Measurements from ENCODE around the gene FAM9C. TPM values are rescaled to one million over a fixed set of nuclear protein-coding genes. Genes with fewer than 3 reads are reported as not detected.
A peak's percentile ranks its signal among the peaks of the same experiment; 100 is the strongest.

The FAM9C gene
- total and polyA plus RNA-seq, 9 of the 15 experiments (the other 6 are each of a cell fraction or from before 2014, with no cell fraction given) = not detected

DNA sequence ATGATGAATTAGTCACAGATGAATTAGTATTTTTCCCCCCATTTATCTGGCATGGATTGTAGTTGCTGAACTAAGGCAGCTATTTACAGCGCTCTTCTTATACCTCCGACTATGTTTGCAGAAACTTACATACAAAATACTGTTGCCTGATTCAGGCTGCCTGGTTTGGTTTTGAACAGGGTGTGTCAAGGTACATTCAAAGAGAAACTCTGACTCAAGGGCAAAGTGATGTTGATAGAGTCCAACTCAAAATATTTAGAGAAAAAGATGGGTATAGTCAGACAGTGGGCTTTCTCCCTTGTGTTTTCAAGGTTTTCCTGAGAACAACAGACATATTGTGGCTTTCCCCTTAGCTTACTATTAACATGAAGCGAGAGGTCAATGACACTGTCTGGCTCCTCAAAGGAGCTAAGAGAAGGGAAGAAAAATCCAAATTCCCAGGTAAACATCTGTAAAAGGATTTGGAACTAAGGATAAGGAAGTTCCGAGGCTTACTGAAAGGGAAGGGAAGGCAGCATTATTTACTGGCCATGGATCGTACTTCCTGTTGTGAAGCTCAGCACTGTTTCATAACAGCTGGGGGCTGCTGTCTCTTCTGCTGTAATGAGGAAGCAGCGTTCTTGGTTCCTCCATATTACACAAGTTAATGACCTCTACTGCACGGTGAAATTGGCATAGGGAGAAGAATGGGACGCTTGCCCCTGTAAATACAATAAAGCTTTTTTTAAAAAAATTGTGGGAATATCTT is 30.9 kb downstream of the FAM9C start (continued):
- TF ChIP-seq, protein P1, sequence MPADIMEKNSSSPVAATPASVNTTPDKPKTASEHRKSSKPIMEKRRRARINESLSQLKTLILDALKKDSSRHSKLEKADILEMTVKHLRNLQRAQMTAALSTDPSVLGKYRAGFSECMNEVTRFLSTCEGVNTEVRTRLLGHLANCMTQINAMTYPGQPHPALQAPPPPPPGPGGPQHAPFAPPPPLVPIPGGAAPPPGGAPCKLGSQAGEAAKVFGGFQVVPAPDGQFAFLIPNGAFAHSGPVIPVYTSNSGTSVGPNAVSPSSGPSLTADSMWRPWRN (IDR thresholded peaks at IDR 0.05; ENCODE audit: low read depth) = no peak
- no peak for TF ChIP-seq PHF20 (IDR thresholded peaks at IDR 0.05; ENCODE audit: partially characterized antibody)
- no peak for TF ChIP-seq TAL1 (IDR thresholded peaks at IDR 0.05)
- TF ChIP-seq, protein P2, sequence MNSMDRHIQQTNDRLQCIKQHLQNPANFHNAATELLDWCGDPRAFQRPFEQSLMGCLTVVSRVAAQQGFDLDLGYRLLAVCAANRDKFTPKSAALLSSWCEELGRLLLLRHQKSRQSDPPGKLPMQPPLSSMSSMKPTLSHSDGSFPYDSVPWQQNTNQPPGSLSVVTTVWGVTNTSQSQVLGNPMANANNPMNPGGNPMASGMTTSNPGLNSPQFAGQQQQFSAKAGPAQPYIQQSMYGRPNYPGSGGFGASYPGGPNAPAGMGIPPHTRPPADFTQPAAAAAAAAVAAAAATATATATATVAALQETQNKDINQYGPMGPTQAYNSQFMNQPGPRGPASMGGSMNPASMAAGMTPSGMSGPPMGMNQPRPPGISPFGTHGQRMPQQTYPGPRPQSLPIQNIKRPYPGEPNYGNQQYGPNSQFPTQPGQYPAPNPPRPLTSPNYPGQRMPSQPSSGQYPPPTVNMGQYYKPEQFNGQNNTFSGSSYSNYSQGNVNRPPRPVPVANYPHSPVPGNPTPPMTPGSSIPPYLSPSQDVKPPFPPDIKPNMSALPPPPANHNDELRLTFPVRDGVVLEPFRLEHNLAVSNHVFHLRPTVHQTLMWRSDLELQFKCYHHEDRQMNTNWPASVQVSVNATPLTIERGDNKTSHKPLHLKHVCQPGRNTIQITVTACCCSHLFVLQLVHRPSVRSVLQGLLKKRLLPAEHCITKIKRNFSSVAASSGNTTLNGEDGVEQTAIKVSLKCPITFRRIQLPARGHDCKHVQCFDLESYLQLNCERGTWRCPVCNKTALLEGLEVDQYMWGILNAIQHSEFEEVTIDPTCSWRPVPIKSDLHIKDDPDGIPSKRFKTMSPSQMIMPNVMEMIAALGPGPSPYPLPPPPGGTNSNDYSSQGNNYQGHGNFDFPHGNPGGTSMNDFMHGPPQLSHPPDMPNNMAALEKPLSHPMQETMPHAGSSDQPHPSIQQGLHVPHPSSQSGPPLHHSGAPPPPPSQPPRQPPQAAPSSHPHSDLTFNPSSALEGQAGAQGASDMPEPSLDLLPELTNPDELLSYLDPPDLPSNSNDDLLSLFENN (IDR thresholded peaks at IDR 0.05; ENCODE audit: low read depth in 2 of 2, low read length in 2 of 2) = no peak
- TF ChIP-seq SRSF1 (IDR thresholded peaks at IDR 0.05; ENCODE audit: low read depth, low read length) = no peak
- TF ChIP-seq FOXJ2 (tag; IDR thresholded peaks at IDR 0.05) = no peak
- TF ChIP-seq RFX1 (IDR thresholded peaks at IDR 0.05) = no peak
- no peak for TF ChIP-seq CHD2 (IDR thresholded peaks at IDR 0.05; ENCODE audit: low read depth, low read length)
- TF ChIP-seq ZNF41 (CRISPR knock-in tag; conservative IDR thresholded peaks at IDR 0.05) = no peak
- 0 out of 4 replicates have a peak, but pooled peaks of 1 of the 2 experiments have one; percentile 20 for TF ChIP-seq ETV6 (IDR thresholded peaks at IDR 0.05; ENCODE audit: borderline replicate concordance in 1 of 2, low read depth in 2 of 2, low read length in 1 of 2)
- no peak for TF ChIP-seq ETV6 (CRISPR knock-in tag; IDR thresholded peaks at IDR 0.05; ENCODE audit: borderline replicate concordance)
- TF ChIP-seq, protein P3, sequence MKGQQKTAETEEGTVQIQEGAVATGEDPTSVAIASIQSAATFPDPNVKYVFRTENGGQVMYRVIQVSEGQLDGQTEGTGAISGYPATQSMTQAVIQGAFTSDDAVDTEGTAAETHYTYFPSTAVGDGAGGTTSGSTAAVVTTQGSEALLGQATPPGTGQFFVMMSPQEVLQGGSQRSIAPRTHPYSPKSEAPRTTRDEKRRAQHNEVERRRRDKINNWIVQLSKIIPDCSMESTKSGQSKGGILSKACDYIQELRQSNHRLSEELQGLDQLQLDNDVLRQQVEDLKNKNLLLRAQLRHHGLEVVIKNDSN (CRISPR knock-in tag; IDR thresholded peaks at IDR 0.05) = no peak
- TF ChIP-seq ZNF23 (CRISPR knock-in tag; IDR thresholded peaks at IDR 0.05) = no peak
- no peak for TF ChIP-seq PRMT5 (CRISPR knock-in tag; IDR thresholded peaks at IDR 0.05)
- TF ChIP-seq KAT2B (IDR thresholded peaks at IDR 0.05; ENCODE audit: low read depth, low read length) = no peak
- peak; percentile 44; the same call in 1 of the 2 replicates for TF ChIP-seq GABPA (tag; conservative IDR thresholded peaks at IDR 0.05; ENCODE audit: low read depth)
- TF ChIP-seq GABPB1 (CRISPR knock-in tag; IDR thresholded peaks at IDR 0.05) = no peak
- no peak for TF ChIP-seq ZNF24 (IDR thresholded peaks at IDR 0.05)
- TF ChIP-seq CEBPB (tag; IDR thresholded peaks at IDR 0.05) = peak; percentile 70
- TF ChIP-seq, protein P4, sequence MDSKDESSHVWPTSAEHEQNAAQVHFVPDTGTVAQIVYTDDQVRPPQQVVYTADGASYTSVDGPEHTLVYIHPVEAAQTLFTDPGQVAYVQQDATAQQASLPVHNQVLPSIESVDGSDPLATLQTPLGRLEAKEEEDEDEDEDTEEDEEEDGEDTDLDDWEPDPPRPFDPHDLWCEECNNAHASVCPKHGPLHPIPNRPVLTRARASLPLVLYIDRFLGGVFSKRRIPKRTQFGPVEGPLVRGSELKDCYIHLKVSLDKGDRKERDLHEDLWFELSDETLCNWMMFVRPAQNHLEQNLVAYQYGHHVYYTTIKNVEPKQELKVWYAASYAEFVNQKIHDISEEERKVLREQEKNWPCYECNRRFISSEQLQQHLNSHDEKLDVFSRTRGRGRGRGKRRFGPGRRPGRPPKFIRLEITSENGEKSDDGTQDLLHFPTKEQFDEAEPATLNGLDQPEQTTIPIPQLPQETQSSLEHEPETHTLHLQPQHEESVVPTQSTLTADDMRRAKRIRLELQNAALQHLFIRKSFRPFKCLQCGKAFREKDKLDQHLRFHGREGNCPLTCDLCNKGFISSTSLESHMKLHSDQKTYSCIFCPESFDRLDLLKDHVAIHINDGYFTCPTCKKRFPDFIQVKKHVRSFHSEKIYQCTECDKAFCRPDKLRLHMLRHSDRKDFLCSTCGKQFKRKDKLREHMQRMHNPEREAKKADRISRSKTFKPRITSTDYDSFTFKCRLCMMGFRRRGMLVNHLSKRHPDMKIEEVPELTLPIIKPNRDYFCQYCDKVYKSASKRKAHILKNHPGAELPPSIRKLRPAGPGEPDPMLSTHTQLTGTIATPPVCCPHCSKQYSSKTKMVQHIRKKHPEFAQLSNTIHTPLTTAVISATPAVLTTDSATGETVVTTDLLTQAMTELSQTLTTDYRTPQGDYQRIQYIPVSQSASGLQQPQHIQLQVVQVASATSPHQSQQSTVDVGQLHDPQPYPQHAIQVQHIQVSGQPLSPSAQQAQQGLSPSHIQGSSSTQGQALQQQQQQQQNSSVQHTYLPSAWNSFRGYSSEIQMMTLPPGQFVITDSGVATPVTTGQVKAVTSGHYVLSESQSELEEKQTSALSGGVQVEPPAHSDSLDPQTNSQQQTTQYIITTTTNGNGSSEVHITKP (IDR thresholded peaks at IDR 0.05; ENCODE audit: partially characterized antibody) = no peak
- peak; percentile 16 for TF ChIP-seq DACH1 (IDR thresholded peaks at IDR 0.05; ENCODE audit: partially characterized antibody)
